OCI-LY1 (cell line): ENCODE measurements around the gene NDRG4.

Source experiments
- EZH2 ChIP-seq: fragments of 200-600 bp; sonication (generic), shearing (Covaris generic); IDR thresholded peaks from 2 replicates; pipeline ENCODE4 v1.8.0; 2017; ENCODE audit warnings: borderline replicate concordance, mixed run types, mild to moderate bottlenecking, antibody characterized with exemption, low read length, moderate library complexity, mixed read lengths
- TF ChIP-seq, protein P1 (sequence below): fragments of 200-600 bp; sonication (generic), shearing (Covaris generic); IDR thresholded peaks from 2 replicates; pipeline ENCODE4 v1.5.1; 2017; ENCODE audit warnings: mild to moderate bottlenecking, antibody characterized with exemption, low read length, moderate library complexity, mixed read lengths

DNA sequence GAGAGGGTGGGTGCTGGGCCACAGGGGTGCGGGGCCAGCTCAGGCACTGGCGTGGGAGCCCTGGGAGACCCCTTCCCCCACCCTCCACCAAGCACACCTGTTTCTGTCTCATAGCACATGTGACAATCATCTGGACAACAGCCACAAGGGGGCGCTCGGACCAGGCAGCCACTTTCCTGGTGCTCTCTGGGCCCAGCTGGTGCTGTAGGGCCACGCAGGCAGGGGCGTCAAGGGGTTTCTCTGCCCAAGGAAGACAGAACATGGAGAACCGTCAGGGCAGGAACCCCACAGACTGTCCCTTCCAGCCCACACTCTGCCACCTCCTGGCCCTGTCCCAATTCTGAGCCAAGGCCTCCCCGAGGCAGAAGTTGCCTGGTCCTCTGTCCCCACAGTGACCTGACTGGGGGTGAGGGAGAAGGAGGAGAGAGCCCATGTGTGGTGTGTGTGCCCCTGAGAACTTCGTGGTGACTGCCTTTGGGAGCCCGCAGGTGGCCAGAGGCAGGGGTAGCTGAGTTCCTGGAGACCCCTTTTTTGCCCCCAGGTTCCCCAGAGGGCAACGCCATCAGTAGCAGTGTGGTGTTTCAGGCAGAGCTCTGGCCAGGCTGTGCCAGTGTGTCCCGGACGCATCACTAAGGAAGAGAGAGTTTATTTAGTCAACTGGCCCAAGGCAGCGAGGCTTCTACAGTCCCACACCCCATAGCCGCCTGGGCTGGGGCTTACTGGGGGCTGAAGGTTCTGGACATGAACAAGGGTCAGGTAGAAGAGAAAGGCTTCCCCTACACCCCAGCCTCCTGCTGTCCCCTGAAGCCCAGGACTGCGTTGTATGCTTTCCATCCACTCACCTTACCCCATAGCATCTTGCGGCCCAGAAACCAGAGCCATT lies 12.2 kb downstream of the NDRG4 start:
- TF ChIP-seq, protein P1, sequence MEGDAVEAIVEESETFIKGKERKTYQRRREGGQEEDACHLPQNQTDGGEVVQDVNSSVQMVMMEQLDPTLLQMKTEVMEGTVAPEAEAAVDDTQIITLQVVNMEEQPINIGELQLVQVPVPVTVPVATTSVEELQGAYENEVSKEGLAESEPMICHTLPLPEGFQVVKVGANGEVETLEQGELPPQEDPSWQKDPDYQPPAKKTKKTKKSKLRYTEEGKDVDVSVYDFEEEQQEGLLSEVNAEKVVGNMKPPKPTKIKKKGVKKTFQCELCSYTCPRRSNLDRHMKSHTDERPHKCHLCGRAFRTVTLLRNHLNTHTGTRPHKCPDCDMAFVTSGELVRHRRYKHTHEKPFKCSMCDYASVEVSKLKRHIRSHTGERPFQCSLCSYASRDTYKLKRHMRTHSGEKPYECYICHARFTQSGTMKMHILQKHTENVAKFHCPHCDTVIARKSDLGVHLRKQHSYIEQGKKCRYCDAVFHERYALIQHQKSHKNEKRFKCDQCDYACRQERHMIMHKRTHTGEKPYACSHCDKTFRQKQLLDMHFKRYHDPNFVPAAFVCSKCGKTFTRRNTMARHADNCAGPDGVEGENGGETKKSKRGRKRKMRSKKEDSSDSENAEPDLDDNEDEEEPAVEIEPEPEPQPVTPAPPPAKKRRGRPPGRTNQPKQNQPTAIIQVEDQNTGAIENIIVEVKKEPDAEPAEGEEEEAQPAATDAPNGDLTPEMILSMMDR: peak; percentile 84
- no peak for TF ChIP-seq EZH2
